22Rv1 (cell line): ENCODE data around the gene GADD45B.

Source experiments
- H3K27ac ChIP-seq: fragments of 450-650 bp; 2 replicates; pipeline ENCODE4 v1.5.1; 2017
- ZFX ChIP-seq: fragments of 450-650 bp; IDR thresholded peaks from 2 replicates; pipeline ENCODE4 v1.6.1; 2017; ENCODE audit warnings: antibody characterized with exemption, borderline replicate concordance
- TF ChIP-seq, protein P1 (sequence below): fragments of 450-650 bp; IDR thresholded peaks from 2 replicates; pipeline ENCODE4 v1.5.1; 2017; ENCODE audit warnings: mild to moderate bottlenecking

Gene GADD45B

DNA sequence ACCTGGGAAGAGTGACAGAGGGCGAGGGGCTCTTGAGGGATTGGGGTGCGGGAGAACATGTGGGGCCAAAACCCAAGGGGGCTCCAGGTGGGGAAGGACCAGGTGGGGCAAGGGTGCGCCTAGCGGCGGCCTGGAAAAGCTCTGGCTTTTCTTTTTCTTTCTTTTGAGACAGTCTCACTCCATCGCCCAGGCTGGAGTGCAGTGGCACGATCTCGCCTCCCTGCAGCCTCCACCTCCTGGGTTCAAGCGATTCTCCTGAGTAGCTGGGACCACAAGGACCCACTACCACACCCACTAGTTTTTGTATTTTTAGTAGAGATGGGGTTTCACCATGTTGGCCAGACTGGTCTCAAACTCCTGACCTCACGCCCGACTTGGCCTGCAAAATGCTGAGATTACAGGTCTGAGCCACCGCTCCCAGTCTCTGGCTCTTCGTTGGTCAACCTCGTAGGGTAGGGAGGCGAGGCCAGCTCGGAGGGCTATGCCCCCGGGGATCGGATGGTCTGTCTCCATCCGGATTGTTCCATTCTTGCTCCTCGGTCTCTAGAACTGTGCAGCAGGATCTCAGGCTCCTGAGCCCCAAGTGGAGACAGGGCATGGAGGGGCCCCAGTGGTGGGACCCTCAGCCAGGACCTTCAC is 3.7 kb downstream of the GADD45B start:
- TF ChIP-seq, protein P1, sequence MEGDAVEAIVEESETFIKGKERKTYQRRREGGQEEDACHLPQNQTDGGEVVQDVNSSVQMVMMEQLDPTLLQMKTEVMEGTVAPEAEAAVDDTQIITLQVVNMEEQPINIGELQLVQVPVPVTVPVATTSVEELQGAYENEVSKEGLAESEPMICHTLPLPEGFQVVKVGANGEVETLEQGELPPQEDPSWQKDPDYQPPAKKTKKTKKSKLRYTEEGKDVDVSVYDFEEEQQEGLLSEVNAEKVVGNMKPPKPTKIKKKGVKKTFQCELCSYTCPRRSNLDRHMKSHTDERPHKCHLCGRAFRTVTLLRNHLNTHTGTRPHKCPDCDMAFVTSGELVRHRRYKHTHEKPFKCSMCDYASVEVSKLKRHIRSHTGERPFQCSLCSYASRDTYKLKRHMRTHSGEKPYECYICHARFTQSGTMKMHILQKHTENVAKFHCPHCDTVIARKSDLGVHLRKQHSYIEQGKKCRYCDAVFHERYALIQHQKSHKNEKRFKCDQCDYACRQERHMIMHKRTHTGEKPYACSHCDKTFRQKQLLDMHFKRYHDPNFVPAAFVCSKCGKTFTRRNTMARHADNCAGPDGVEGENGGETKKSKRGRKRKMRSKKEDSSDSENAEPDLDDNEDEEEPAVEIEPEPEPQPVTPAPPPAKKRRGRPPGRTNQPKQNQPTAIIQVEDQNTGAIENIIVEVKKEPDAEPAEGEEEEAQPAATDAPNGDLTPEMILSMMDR: no peak
- no peak for TF ChIP-seq ZFX
- H3K27ac ChIP-seq: no peak overlapping the region

- no peak overlapping the region for H3K27ac ChIP-seq
- TF ChIP-seq, protein P1: no peak
- no peak for TF ChIP-seq ZFX
Observed at GRCh38 chr19:2481466-2481865, 5.5 kb downstream of the GADD45B start.

DNA sequence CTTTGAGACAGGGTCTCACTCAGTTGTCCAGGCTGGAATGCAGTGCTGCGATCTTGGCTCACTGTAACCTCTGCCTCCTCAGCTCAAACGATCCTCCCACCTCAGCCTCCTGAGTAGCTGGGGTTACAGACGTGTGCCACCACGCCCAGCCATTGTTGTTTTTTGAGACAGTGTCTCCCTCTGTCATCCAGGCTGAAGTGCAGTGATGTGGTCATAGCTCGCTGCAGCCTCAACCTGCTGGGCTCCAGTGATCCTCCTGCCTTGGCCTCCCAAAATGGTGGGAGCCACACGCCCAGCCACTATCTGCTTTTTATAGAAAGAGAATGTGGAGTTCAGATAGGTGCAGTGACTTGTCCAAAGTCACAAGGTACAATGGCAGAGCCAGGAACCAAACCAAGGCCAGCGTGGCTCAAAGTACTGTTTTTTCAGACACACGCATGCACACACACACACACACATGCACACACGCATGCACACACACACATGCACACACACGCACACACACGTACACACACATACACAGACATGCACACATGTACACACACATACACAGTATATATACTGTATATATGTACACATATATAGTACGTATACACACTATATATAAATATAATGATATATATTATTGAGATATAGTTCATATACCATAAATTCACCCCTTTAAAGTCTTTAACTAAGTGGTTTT is 6.6 kb downstream of the GADD45B start:
- TF ChIP-seq, protein P1: no peak
- TF ChIP-seq ZFX: no peak
- H3K27ac ChIP-seq: no peak overlapping the region

DNA sequence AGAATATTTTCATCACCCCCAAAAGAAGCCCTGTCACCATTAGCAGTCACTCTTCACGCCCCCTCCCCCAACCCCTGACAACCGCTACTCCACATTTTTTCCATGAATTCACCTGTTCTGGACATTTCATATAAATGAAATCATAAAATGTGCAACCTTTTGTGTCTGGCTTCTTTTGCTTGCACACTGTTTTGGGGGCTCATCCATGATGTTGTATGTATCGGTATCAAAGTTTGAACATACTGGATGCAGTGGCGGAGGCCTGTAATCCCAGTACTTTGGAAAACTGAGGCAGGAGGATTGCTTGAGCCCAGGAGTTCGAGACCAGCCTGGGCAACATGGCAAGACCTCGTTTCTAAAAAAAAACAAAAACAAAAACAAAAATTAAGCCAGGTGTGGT is 7.2 kb downstream of the GADD45B start:
- TF ChIP-seq ZFX: no peak
- TF ChIP-seq, protein P1: no peak
- no peak overlapping the region for H3K27ac ChIP-seq

DNA sequence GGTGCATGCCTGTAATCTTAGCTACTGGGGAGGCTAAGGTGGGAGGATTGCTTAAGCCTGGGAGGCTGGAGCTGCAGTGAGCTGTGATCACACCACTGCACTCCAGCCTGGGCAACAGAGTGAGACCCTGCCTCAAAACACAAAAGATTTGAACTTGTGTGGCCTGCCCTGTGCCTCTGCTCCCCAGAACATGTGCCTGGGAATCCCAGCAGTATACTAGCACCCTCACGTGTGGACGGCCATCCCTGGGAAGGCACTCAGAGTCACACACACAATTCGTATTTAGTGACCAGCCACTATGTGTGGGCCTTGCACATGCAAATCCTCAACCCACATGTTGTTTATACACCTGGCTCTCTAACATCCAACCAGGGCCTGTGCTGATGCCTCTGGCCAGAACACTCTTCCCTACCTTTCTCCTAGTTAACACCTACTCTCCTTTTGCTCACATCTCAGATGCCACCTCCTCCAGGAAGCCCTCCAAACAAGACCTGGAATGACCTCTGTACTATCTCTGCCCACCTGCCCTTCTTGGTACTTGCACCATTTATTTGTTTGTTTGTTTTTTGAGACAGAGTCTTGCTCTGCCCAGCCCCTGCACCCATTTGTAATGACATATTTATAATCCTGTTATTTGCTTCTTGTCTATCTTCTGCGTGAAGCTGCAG is 7.7 kb downstream of the GADD45B start:
- no peak overlapping the region for H3K27ac ChIP-seq
- TF ChIP-seq, protein P1: no peak
- TF ChIP-seq ZFX: no peak

GRCh38 chr19:2484178-2484937 is 8.4 kb downstream of the GADD45B start:
- TF ChIP-seq, protein P1: no peak
- TF ChIP-seq ZFX: no peak
- H3K27ac ChIP-seq: no peak overlapping the region
